ENCODE measurements around the gene TSPAN14. TPM values are rescaled to one million over a fixed set of nuclear protein-coding genes. Genes with fewer than 3 reads are reported as not detected.

Gene TSPAN14
- total RNA-seq, 4 donors from 2014 or later = 61.6 to 83.4 (median 77.9) TPM

Other genes with a start within 250 kb of the TSPAN14 start
- 100 to 1,000 TPM in 1 of 4 donors, 10 to 100 TPM in 3; 77.5 to 106 (median 90.8) TPM for gene ANXA11, start 248.8 kb upstream of the TSPAN14 start, total RNA-seq
- under 1 TPM in 3 of 4 donors, not detected in 1; 0.22 to 0.39 (median 0.25) TPM for gene MAT1A, start 164.7 kb upstream of the TSPAN14 start, total RNA-seq
- gene DYDC1, start 97.6 kb upstream of the TSPAN14 start, total RNA-seq = 1 to 10 TPM in 1 of 4 donors, not detected in 3; 1.1 TPM
- gene DYDC2, start 97.5 kb upstream of the TSPAN14 start, total RNA-seq = not detected
- gene PRXL2A, start 45.8 kb upstream of the TSPAN14 start, total RNA-seq = 10 to 100 TPM; 68.2 to 93.3 (median 79.7) TPM
- gene SH2D4B, start 83.6 kb downstream of the TSPAN14 start, total RNA-seq = 1 to 10 TPM in 2 of 4 donors, not detected in 2; 1.1 to 1.6 TPM